ENCODE measurements around the gene ZSCAN23.
"Not testable (repeated sequence)": the region's sequence is repeated elsewhere in the genome, so short reads cannot be mapped to it uniquely, and the experiment has no call there.

The ZSCAN23 gene

DNA sequence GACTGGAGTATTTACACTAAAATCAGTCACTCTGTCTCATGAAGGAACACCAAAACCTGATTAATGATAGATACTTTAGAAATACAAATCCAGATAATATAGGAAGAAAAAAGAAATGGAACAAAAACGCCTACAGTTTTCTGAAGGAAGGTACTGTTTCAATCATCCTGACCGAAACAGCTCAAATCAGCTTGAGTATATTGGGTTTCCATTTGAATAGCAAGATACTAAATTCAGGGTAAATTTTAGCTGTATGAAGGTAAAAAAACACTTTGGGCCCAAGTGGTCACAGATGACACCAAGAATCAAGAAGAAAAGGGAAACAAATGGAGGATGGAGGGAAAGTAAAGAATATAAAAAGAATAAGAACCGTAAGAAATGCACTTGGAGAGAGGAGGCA, 6.9 kb downstream of the ZSCAN23 start:
- DNase-seq = no peak

DNA sequence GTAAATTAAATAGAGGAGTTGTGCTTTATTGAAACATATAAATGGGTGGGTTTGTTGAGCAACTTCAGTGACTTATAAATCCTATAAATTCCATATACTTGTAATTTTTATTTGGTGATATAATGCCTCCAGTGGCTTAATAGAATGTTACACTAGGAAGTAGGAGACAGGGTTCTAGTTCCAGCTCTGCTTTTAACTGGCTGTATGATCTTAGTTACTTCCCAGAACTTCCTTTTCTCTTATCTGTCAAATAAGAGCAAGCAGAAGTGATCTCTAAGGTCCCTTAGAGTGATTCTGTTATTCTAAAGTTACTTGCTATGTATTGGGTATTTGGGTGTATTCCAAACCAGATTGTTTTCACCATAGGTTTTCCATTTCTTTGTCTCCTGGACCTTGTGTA, 10.2 kb downstream of the ZSCAN23 start:
- DNase-seq = no peak

DNA sequence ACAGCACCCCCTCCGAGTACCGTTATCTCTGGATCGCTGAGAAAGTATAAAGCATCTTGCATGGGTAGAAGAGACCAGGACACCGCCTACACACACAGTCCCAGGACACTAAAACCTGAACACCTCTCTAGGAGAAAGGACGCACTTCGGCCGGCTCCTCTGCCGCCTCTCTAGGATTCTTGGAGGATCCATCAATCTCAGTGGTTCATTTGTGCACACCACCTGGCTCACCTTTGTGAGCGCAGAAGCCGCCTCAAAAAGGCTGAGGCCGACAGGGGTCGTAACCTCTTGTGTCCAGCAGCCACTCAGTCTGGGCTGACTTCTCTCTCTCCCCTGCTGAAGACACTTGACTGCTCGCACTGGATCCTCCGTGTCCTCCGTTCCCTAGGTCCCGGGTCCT, 13.5 kb downstream of the ZSCAN23 start:
- no peak for DNase-seq

DNA sequence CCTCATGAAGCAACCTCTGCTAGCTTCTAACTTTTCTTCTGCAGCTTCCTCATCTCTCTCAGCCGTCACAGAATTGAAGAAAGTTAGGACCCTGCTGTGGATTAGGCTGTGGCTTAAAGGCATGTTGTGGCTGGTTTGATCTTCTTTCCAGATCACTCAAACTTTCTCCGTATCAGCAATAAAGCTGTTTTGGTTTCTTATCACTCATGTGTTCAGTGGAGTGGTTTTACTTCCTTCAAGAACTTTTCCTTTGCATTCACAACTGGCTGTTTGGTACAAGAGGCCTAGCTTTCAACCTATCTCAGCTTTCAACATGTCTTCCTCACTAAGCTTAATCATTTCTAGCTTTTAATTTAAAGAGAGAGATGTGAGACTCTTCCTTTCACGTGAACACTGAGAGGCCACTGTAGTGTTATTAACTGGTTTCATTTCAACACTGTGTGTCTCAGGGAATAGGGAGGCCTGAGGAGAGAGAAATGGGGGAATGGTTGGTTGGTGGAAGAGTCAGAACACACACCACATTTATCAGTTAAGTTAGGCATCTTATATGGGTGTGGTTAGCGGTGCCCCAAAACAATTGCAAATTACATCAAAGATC, 17.2 kb downstream of the ZSCAN23 start:
- no peak for DNase-seq

DNA sequence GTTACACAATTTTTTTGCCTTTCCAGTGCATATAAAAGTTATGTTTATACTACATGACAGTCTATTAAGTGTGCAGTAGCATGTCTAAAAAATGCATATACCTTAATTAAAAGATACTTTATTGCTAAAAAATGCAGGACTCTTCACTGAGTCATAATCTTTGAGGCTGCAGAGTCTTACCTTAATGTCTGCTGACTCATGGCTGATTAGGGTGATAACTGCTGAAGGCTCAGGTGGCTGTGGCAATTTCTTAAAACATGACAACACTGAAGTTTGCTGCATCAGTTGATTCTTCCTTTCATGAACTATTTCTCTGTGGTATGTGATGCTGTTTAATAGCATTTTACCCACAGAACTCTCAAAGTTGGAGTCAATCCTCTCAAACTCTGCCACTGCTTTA, 19.1 kb downstream of the ZSCAN23 start:
- DNase-seq = no peak

GRCh38 chr6:28423546-28423945, 19.7 kb downstream of the ZSCAN23 start:
- no peak for DNase-seq

- DNase-seq = no peak
Measured at GRCh38 chr6:28413681-28414080, 29.6 kb downstream of the ZSCAN23 start.

DNA sequence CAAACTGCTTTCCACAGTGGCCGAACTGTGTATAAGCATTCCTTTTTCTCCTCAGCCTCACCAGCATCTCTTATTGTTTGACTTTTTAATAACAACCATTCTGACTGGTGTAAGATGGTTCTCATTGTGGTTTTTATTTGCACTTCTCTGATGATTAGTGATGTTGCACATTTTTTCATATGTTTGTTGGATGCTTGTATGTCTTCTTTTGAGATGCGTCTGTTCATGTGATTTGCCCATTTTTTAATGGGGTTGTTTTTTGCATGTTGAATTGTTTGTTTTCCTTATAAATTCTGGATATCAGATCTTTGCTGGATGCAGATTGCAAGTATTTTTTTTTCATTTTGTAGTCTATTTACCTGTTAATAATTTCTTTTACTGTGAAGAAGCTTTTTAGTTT, 32.5 kb downstream of the ZSCAN23 start:
- no peak for DNase-seq

DNA sequence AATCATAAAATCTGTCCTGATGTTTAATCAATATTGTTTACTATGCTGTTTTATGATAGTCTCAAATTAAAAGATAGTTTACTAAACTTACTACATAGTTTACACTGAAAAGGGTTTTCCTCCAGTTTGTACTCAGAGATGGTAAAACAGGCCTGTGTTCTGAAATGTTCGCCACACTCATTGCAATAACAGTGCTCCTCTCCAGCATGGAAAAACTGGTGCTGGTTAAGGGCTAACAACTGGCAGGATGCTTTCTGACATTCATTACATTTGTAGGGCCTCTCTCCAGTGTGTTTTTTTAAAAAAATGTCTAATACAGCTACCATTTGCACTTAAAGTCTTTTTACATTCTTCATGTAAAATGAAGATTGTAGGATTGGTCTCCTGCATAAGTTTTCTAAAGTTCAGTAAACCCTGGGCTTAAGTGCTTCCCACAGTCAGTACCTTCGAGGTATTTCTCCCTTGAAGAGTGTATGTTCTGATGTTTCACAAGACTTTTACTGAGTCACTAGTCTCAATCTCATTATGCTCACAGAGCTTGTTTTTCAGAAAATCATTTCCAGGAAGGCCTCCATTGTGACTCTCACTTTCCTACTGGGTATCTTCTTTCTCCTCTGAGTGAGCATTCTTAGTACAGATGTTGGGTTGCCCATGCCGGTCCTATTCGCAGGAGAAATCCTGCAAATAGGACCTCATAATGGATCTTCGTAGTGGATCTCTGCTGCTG, 35.1 kb downstream of the ZSCAN23 start:
- DNase-seq = no peak

GRCh38 chr6:28407401-28407800, 35.9 kb downstream of the ZSCAN23 start:
- no peak for DNase-seq

- not testable (repeated sequence) for DNase-seq
Measured at GRCh38 chr6:28403923-28404322, 39.4 kb downstream of the ZSCAN23 start.

- no peak for DNase-seq
Measured at GRCh38 chr6:28402197-28402596, 41.1 kb downstream of the ZSCAN23 start.

DNA sequence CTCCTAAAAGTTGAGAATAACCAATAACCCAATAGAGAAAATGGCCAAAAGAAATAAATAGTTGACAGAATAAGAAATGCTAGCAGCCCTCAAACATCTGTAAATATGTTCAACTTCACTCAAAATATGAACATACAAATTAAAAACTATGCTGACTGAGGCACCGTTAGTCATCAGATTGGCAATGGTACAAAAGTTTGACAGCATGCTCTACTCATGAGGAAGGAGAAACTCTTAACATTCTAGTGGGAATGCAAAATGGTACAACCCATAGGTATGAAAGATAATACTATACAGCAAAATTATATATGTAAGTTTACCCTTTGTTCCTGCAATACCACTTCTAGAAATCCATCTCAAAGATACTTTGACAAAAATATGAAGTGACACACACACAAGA, 42.1 kb downstream of the ZSCAN23 start:
- DNase-seq = no peak

GRCh38 chr6:28400122-28400451, 43.2 kb downstream of the ZSCAN23 start:
- no peak for DNase-seq

DNA sequence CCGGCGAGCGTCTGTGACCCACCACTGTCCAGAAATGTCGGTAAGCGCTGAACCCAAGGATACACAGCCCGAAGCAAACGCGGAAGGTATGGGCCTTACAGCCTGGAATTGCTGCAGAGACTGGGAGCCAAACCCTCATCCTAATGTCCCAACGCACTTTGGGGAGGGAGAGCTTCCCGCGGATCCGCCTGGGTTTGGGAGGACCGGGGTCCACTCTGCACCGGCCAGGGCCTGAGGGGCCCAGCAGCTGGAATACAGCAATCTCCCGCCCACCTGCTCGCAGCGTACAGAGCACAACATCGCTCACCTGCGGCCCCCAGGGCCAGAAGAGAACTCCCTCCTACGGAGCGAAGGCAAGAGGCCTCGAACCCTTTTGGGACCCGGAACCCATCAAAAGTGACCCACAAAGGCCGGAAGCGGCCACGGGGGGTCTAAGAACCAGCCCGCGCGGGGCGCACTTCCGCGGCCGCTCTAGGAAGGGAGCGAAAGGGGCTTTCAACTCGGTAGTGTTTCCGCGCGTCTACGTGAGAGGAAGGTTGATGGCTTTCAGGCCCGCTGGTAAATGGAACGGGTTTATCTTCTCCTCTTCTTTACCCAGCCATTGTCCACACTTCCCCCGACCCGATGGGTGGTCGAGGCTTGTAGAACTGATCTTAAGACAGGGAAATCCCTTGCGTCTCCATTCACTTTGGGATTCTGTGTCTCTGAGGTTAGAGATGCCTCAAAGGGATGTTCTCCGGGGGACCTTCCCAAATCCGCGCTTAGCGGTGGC, 43.8 kb downstream of the ZSCAN23 start, which contains the start of gene ZSCAN12:
Gene ZSCAN12 (minus strand): TSS at position 398 of the 772 bp plus-strand sequence. CDS start 1,342 bp downstream, outside the sequence.
- peak; percentile 77 to 79 for DNase-seq

DNA sequence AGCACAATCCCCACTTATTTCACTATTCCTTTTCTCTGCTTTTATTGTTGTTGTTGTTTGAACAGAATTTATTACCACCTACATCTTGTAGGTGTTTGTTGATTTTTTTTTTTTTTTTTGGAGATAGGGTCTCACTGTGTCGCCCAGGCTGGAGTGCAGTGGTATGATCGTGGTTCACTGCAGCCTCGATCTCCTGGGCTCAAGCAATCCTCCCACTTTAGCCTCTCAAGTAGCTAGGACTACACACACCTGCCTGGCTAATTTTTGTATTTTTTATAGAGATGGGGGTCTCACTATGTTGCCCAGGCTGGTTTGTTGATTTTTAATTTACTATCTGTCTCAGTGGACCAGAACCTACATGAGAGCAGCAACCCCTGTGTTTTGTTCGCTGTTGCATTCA, 47.4 kb downstream of the ZSCAN23 start:
- DNase-seq = no peak

DNA sequence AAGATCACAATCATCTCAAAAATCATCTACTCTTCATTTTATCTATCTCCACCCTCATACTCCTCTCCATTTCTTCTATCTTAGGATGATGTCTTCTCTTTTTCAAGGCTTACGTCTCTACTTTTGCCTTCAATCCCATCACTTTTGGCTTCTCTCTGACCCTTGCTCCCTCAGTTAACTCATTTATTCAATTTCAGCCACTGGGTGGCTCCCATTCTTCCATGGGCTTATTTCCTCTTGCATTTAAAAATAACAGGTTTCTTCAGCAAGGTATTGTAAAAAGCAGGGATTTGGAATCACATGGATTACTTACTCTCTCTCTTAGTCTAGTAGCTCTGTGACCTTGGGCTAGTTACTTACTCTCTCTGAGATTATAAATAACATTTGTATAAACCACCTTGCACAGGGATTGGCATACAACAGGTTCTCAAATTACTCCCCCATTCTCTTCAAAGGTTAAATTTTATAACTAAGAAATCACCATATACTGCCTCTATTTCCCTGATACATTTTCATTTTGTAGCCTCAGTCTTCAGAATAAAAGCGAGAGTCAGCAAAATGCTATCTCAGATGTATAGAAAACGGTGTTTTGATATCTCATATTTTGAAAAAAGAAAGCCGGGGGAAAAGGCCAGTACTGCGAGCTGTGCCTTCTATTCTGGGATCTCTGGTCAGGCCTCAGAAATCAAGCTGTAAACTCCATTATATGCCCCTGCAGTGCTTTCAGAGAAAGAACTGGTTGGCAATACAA, 49.2 kb downstream of the ZSCAN23 start:
- DNase-seq = no peak

GRCh38 chr6:28390688-28391087, 52.6 kb downstream of the ZSCAN23 start:
- no peak for DNase-seq

DNA sequence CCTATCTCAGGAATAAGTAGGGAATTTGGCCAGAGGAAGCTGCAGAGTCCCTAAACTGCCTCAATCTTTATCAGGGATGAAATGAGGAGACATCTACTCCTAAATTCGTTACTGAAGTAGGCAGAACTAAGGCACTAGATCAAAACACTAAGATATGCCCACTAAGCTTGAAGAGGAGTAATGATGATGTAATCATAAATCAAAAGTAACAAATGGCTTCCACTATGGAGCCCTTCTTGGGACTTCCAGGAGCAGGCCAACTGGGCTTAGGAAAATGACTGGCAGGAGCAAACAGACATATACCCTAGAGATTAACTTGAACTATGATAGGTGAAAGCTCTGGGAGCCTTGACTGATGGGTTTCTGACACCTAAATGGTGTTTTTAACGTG, 59.2 kb downstream of the ZSCAN23 start:
- DNase-seq = no peak

DNA sequence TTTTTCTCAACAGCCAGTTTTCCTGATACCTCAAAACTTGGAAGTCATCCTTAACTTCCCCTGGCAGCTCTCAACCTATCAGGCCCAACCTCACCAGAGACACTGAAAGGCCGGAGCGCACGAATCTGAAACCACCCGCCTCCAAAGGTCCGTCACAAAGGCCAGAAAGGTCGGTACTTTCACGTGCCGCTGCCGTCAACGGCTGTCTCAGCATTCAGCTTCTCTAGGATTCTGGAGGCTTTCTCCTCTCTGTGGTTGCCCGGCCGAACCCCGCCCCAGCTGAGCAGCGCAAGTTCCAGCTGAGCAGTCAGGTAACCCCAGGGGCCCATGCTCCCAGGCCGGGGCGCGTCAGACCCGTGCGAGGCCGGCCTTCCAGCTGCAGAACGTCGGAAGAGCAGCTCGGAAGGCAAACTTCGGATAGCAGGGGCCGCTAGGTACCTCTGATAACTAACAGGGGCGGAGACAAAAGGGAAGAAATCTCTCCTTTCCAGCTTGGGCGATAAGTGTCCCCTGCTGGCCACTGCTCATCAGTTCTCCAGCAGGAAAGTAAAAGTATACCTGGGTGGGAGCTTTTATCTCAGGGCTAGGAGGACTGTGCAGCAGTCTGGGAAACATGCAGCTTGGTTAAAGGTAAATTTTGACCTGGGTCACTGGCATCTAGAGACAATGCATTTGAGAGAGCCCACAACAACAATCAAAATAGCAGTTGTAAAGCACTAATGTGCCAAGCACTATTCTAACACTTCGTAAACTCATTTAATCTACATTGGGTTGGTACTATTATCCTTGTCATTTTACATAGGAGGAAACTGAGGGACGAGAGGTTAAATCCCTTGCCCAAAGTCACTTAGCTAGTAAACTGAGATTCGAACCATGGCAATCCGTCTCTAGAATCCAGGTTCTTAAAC, 59.8 kb downstream of the ZSCAN23 start:
- peak; percentile 2 to 22 for DNase-seq
